ENCODE data around the gene GPRC6A. TPM values are rescaled to one million over a fixed set of nuclear protein-coding genes. Genes with fewer than 3 reads are reported as not detected.
"Not testable (repeated sequence)": the region's sequence is repeated elsewhere in the genome, so short reads cannot be mapped to it uniquely, and the experiment has no call there.

GPRC6A gene
- total and polyA plus RNA-seq, 4 donors, result not detected

DNA sequence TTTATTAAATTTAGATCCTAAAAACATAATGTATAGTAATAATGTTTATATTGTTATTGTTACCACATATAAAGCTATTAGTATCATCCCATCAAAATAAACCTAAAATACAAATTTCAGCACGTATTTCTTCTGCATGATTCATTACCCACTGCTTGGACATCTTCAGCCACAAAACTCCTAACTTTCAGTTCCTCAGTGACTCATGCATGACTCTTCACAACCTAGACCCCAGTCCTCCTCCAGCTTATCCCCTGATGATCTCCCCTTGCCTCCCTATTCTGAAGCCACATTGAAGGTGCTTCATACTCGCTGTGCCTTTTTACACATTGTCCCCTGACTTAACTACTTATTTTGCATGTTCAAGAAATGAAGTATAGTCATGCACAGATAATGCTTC, 11.2 kb upstream of the GPRC6A start (continued):
- no peak for TF ChIP-seq YY1 (IDR thresholded peaks at IDR 0.05)
- TF ChIP-seq FOXA1 (IDR thresholded peaks at IDR 0.05), result no peak
- no peak for TF ChIP-seq FOXA2 (IDR thresholded peaks at IDR 0.05)
- TF ChIP-seq ATF3 (IDR thresholded peaks at IDR 0.05), result no peak
- TF ChIP-seq HNF4A (conservative IDR thresholded peaks at IDR 0.05), result no peak
- TF ChIP-seq, protein P1, sequence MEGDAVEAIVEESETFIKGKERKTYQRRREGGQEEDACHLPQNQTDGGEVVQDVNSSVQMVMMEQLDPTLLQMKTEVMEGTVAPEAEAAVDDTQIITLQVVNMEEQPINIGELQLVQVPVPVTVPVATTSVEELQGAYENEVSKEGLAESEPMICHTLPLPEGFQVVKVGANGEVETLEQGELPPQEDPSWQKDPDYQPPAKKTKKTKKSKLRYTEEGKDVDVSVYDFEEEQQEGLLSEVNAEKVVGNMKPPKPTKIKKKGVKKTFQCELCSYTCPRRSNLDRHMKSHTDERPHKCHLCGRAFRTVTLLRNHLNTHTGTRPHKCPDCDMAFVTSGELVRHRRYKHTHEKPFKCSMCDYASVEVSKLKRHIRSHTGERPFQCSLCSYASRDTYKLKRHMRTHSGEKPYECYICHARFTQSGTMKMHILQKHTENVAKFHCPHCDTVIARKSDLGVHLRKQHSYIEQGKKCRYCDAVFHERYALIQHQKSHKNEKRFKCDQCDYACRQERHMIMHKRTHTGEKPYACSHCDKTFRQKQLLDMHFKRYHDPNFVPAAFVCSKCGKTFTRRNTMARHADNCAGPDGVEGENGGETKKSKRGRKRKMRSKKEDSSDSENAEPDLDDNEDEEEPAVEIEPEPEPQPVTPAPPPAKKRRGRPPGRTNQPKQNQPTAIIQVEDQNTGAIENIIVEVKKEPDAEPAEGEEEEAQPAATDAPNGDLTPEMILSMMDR (IDR thresholded peaks at IDR 0.05; ENCODE audit: low read depth, low read length, missing input control), result no peak
- TF ChIP-seq EGR1 (IDR thresholded peaks at IDR 0.05; ENCODE audit: low read depth in 2 of 2), result no peak
- TF ChIP-seq NR2F2 (IDR thresholded peaks at IDR 0.05), result no peak

DNA sequence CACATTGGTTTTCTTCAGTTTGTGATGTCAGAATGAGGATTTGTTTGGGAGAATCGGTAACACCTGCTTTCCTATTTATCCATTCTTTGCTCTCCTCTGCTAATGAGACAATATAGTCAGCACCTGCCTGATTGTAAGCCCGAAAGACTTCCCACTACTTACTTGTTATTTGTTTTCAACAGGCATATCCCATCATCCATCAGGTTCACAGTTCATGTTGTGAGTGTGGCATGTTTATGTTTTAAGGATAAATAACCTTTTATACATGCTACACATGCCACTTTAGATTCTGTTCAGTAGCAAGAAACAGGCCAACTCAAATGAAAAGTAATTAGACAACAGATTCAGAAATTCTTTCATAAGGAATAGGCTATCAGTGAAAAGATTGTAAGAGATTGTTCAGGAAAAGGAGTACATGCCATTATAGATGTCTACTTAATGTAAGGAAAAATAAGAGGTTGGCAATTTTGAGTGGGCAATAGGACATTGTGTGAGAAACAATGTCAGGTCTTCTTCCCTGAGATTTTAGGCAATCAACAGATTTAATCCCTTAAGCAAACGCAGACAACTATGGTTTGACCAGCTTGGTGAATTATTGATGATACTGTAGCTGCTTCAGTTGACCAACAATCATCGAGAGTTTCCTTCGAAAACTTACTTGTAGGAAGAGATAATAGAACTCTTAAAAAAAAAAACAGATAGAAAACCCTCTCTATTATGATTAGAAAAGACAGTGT, 7.9 kb upstream of the GPRC6A start:
- Histone ChIP-seq H3K27me3 (ENCODE audit: control insufficient read depth in 4 of 4, insufficient read depth in 4 of 4, low read length in 3 of 4) (no peaks in the 10 kb centered on the region), H3K4me3 (ENCODE audit: low read depth in 1 of 3, low read length in 3 of 3) (no peak overlapping the region), H3K9ac (ENCODE audit: low read depth in 1 of 2, low read length in 2 of 2) (no peak overlapping the region), H3K27ac (ENCODE audit: low read depth in 1 of 2, low read length in 2 of 2) (no peak overlapping the region), H3K4me1 (ENCODE audit: control insufficient read depth in 4 of 4, insufficient read depth in 4 of 4, low read length in 3 of 4) (no peaks in the 10 kb centered on the region), H3K36me3 (ENCODE audit: control insufficient read depth in 4 of 4, insufficient read depth in 3 of 4, low read depth in 1 of 4, low read length in 3 of 4) (no peaks in the 10 kb centered on the region), H3K9me3 (ENCODE audit: control insufficient read depth in 4 of 4, low read length in 3 of 4) (no peaks in the 10 kb centered on the region)
- no peak for DNase-seq (ENCODE audit: low spot score)
- WGBS, result 80% methylated on average over 5 of the region's 5 CpGs
- no peak for TF ChIP-seq ATF3 (IDR thresholded peaks at IDR 0.05)
- no peak for TF ChIP-seq TAF1 (conservative IDR thresholded peaks at IDR 0.05)
- TF ChIP-seq, protein P1 (IDR thresholded peaks at IDR 0.05; ENCODE audit: low read depth, low read length, missing input control), result no peak
- TF ChIP-seq ZBTB33 (IDR thresholded peaks at IDR 0.05), result no peak
- TF ChIP-seq JUND (IDR thresholded peaks at IDR 0.05), result no peak
- TF ChIP-seq, protein P2, sequence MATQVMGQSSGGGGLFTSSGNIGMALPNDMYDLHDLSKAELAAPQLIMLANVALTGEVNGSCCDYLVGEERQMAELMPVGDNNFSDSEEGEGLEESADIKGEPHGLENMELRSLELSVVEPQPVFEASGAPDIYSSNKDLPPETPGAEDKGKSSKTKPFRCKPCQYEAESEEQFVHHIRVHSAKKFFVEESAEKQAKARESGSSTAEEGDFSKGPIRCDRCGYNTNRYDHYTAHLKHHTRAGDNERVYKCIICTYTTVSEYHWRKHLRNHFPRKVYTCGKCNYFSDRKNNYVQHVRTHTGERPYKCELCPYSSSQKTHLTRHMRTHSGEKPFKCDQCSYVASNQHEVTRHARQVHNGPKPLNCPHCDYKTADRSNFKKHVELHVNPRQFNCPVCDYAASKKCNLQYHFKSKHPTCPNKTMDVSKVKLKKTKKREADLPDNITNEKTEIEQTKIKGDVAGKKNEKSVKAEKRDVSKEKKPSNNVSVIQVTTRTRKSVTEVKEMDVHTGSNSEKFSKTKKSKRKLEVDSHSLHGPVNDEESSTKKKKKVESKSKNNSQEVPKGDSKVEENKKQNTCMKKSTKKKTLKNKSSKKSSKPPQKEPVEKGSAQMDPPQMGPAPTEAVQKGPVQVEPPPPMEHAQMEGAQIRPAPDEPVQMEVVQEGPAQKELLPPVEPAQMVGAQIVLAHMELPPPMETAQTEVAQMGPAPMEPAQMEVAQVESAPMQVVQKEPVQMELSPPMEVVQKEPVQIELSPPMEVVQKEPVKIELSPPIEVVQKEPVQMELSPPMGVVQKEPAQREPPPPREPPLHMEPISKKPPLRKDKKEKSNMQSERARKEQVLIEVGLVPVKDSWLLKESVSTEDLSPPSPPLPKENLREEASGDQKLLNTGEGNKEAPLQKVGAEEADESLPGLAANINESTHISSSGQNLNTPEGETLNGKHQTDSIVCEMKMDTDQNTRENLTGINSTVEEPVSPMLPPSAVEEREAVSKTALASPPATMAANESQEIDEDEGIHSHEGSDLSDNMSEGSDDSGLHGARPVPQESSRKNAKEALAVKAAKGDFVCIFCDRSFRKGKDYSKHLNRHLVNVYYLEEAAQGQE (IDR thresholded peaks at IDR 0.05), result no peak
- no peak for TF ChIP-seq MAX (IDR thresholded peaks at IDR 0.05)
- no peak for TF ChIP-seq FOXA1 (IDR thresholded peaks at IDR 0.05)
- no peak for TF ChIP-seq YY1 (IDR thresholded peaks at IDR 0.05)
- no peak for TF ChIP-seq HNF4A (conservative IDR thresholded peaks at IDR 0.05)
- TF ChIP-seq GABPA (IDR thresholded peaks at IDR 0.05 in 1 of 2, conservative IDR thresholded peaks at IDR 0.05 in 1 of 2), result no peak
- no peak for TF ChIP-seq FOXA2 (IDR thresholded peaks at IDR 0.05)
- no peak for TF ChIP-seq RXRA (IDR thresholded peaks at IDR 0.05)
- no peak for TF ChIP-seq SP1 (IDR thresholded peaks at IDR 0.05)
- TF ChIP-seq RAD21 (IDR thresholded peaks at IDR 0.05), result no peak
- TF ChIP-seq NR2F2 (IDR thresholded peaks at IDR 0.05), result no peak
- no peak for TF ChIP-seq HNF4G (IDR thresholded peaks at IDR 0.05)
- no peak for TF ChIP-seq EGR1 (IDR thresholded peaks at IDR 0.05; ENCODE audit: low read depth in 2 of 2)

- not testable (repeated sequence) for H3K36me3 ChIP-seq (ENCODE audit: control insufficient read depth in 4 of 4, insufficient read depth in 3 of 4, low read depth in 1 of 4, low read length in 3 of 4); H3K4me3 ChIP-seq (ENCODE audit: low read depth in 1 of 3, low read length in 3 of 3); H3K27me3 ChIP-seq (ENCODE audit: control insufficient read depth in 4 of 4, insufficient read depth in 4 of 4, low read length in 3 of 4); DNase-seq (ENCODE audit: low spot score); H3K9ac ChIP-seq (ENCODE audit: low read depth in 1 of 2, low read length in 2 of 2); H3K27ac ChIP-seq (ENCODE audit: low read depth in 1 of 2, low read length in 2 of 2); H3K9me3 ChIP-seq (ENCODE audit: control insufficient read depth in 4 of 4, low read length in 3 of 4); H3K4me1 ChIP-seq (ENCODE audit: control insufficient read depth in 4 of 4, insufficient read depth in 4 of 4, low read length in 3 of 4)
- 89% methylated on average over 2 of the region's 2 CpGs for WGBS
Observed at GRCh38 chr6:116834526-116834925, 5.6 kb upstream of the GPRC6A start.

Data from liver (tissue), 9 donors.